GM12801 (cell line): Measurements from ENCODE around the gene PLCB1.

ENCODE experiments used
- CTCF ChIP-seq: IDR thresholded peaks from one replicate; pipeline ENCODE4 v1.5.1; 2011; ENCODE audit warnings: control low read depth; ENCODE audit not compliant: insufficient read length; ENCODE audit errors: extremely low read depth

Gene PLCB1

GRCh38 chr20:8187740-8188139 lies 55.7 kb downstream of the PLCB1 start:
- TF ChIP-seq CTCF = no peak

DNA sequence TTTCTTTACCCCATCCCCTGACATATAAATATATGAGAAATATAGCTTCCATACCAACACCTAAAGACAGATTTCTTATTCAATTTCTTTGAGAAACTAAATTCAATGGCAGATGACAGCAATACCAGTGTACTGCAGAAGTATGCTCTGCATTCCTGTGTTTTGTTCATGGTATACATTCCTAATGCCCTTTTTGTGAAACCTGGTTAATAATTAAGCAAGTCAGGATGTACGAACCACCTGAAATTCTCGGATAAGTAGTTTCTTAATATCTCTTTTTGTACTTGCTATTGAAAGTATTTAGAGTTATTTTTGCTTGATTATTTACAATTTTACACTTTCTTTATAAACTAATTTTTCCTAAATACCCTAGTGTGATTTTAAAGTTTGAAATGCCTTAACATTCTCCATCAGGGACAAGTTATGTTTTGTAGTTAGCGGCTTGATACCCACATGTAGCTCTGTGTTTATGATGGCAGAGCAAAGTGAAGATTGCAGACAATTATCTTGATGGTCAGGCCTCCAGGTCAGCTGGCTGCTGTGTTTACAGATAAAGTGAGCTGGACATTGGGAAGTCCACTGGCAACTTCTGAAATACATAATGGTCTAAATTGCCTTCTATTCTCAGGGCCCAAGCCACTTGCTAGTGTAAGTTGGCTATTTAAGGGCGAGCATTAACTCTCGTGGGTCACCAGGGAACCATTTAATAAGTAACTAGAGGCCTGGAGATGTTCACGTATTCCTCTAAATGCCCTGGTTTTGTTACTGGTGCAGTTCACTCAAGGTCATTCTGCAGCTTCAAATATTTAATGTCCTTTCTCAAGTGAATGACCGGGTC lies 58.2 kb downstream of the PLCB1 start:
- TF ChIP-seq CTCF = no peak

- TF ChIP-seq CTCF = no peak
These were observed 62.7 kb downstream of the PLCB1 start for GRCh38 chr20:8194721-8195120.

DNA sequence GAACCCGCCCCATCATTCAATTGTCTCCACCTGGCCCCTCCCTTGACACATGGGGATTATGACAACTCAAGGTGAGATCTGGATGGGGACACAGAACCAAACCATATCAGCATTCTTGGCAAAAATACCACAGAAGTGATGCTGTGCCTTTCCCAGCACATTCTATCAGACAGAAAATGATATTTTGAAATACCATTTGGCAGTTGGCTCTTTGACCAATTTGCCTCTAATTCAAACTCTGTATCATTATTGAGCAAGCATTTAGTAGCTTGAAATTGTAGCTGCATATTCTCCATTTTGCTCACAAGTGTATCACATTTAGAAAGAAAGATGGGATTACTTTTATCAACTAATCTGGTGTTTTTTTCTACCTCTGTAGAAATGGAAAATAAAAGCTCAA lies 64.0 kb downstream of the PLCB1 start:
- no peak for TF ChIP-seq CTCF

DNA sequence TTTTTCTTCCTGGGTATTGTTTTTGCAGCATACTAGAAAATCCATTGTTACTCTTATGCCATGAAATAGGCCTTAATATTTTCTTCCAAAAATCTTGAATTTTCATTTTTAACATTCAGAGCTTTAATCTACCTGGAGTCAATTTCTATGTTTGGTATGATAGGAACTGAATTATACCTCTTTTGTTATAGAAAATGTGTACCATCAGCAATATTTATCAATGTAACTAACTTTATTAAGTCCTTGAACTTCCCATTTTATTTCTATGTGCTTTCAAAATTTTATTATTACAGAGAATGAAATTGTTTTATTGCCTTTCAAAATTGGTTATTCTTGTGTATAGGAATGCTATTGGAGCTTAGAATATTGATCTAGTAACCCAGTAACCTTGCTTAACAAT lies 68.2 kb downstream of the PLCB1 start:
- no peak for TF ChIP-seq CTCF

- TF ChIP-seq CTCF = no peak
These were observed 71.3 kb downstream of the PLCB1 start for GRCh38 chr20:8203366-8203765.

GRCh38 chr20:8205996-8206395 lies 73.9 kb downstream of the PLCB1 start:
- TF ChIP-seq CTCF = no peak
